ENCODE measurements around the gene ARHGAP5. TPM values are rescaled to one million over a fixed set of nuclear protein-coding genes. Genes with fewer than 3 reads are reported as not detected.

ARHGAP5 gene
- total and polyA plus RNA-seq, 9 donors = 20.6 to 206 (median 139) TPM

- TF ChIP-seq EP300 (IDR thresholded peaks at IDR 0.05) (no peak), CTCF (IDR thresholded peaks at IDR 0.05) (no peak), POLR2A (IDR thresholded peaks at IDR 0.05) (no peak)
- no peaks in the 10 kb centered on the region for H3K36me3 ChIP-seq
- 95 to 100% (median 96%) methylated on average over 1 of the region's 1 CpG for WGBS, 3 donors
- H3K4me3 ChIP-seq = no peak overlapping the region
- intact Hi-C loops (cut with DNase I) = no loop called here
- peaks cover 0 to 3% of the 10 kb centered on the region in 2 donors for H3K9me3 ChIP-seq
- H3K27me3 ChIP-seq = no peaks in the 10 kb centered on the region
- no peak overlapping the region for H3K27ac ChIP-seq
- no peaks in the 10 kb centered on the region for H3K4me1 ChIP-seq (ENCODE audit: insufficient read depth)
- DNase-seq = no peak
These were observed 60.8 kb downstream of the ARHGAP5 start for GRCh38 chr14:32137892-32138291.

- no peaks in the 10 kb centered on the region for H3K27me3 ChIP-seq
- no peak overlapping the region for H3K27ac ChIP-seq
- TF ChIP-seq POLR2A (IDR thresholded peaks at IDR 0.05) = no peak
- no peak for TF ChIP-seq EP300 (IDR thresholded peaks at IDR 0.05)
- no peak for TF ChIP-seq CTCF (IDR thresholded peaks at IDR 0.05)
- intact Hi-C loops (cut with DNase I) = no loop called here
- no peak for DNase-seq
- 97 to 100% (median 100%) methylated on average over 1 of the region's 1 CpG for WGBS, 3 donors
- H3K9me3 ChIP-seq = peaks cover 0 to 3% of the 10 kb centered on the region in 2 donors
- no peaks in the 10 kb centered on the region for H3K4me1 ChIP-seq (ENCODE audit: insufficient read depth)
- H3K36me3 ChIP-seq = no peaks in the 10 kb centered on the region
- H3K4me3 ChIP-seq = no peak overlapping the region
These were observed 65.2 kb downstream of the ARHGAP5 start for GRCh38 chr14:32142341-32142740.

- no peaks in the 10 kb centered on the region for H3K4me1 ChIP-seq (ENCODE audit: insufficient read depth)
- intact Hi-C loops (cut with DNase I) = no loop called here
- no peak overlapping the region for H3K27ac ChIP-seq
- WGBS, 3 donors = 85 to 87% (median 86%) methylated on average over 7 of the region's 7 CpGs
- TF ChIP-seq POLR2A (IDR thresholded peaks at IDR 0.05) = no peak
- TF ChIP-seq CTCF (IDR thresholded peaks at IDR 0.05) = no peak
- no peak for TF ChIP-seq EP300 (IDR thresholded peaks at IDR 0.05)
- H3K36me3 ChIP-seq = no peaks in the 10 kb centered on the region
- H3K27me3 ChIP-seq = no peaks in the 10 kb centered on the region
- DNase-seq = no peak
- H3K9me3 ChIP-seq = peaks cover 0 to 3% of the 10 kb centered on the region in 2 donors
- no peak overlapping the region for H3K4me3 ChIP-seq
These were observed 65.8 kb downstream of the ARHGAP5 start for GRCh38 chr14:32142754-32143437.

GRCh38 chr14:32150392-32150791 lies 73.3 kb downstream of the ARHGAP5 start:
- intact Hi-C loops (cut with DNase I) = no loop called here
- no peaks in the 10 kb centered on the region for H3K4me1 ChIP-seq (ENCODE audit: insufficient read depth)
- H3K9me3 ChIP-seq = no peaks in the 10 kb centered on the region
- no peak overlapping the region for H3K4me3 ChIP-seq
- 69 to 74% (median 72%) methylated on average over 2 of the region's 2 CpGs for WGBS, 3 donors
- TF ChIP-seq EP300 (IDR thresholded peaks at IDR 0.05) (no peak), POLR2A (IDR thresholded peaks at IDR 0.05) (no peak), CTCF (IDR thresholded peaks at IDR 0.05) (no peak)
- H3K27me3 ChIP-seq = no peaks in the 10 kb centered on the region
- no peaks in the 10 kb centered on the region for H3K36me3 ChIP-seq
- no peak for DNase-seq
- H3K27ac ChIP-seq = no peak overlapping the region

Data from ovary (tissue), 9 donors.